ENCODE results near the gene SLC22A8.
"Not testable (repeated sequence)": the region's sequence is repeated elsewhere in the genome, so short reads cannot be mapped to it uniquely, and the experiment has no call there.

The SLC22A8 gene

GRCh38 chr11:62958547-62959421, 56.9 kb downstream of the SLC22A8 start:
- peaks cover 7% of the 10 kb centered on the region for H3K27me3 ChIP-seq (ENCODE audit: control insufficient read depth, insufficient read depth, low read length)
- no peaks in the 10 kb centered on the region for H3K9me3 ChIP-seq (replicated peaks; ENCODE audit: low read length)

GRCh38 chr11:62957147-62957546, 58.5 kb downstream of the SLC22A8 start:
- peaks cover 7% of the 10 kb centered on the region for H3K27me3 ChIP-seq (ENCODE audit: control insufficient read depth, insufficient read depth, low read length)

More at GRCh38 chr11:62958547-62959421, 56.9 kb downstream of the SLC22A8 start:
- no peak overlapping the region for H3K9ac ChIP-seq (ENCODE audit: low read depth, low read length)
- no peak overlapping the region for H3K4me3 ChIP-seq (ENCODE audit: low read length)
- H3K36me3 ChIP-seq (ENCODE audit: insufficient read depth, low read length) = no peaks in the 10 kb centered on the region
- H3K4me1 ChIP-seq (ENCODE audit: control insufficient read depth, insufficient read depth, low read length) = no peaks in the 10 kb centered on the region
- no peak overlapping the region for H3K4me2 ChIP-seq (ENCODE audit: low read length)

GRCh38 chr11:62954478-62954877, 61.2 kb downstream of the SLC22A8 start:
- Histone ChIP-seq H3K4me1 (ENCODE audit: control insufficient read depth, insufficient read depth, low read length) (no peaks in the 10 kb centered on the region), H3K27me3 (ENCODE audit: control insufficient read depth, insufficient read depth, low read length) (peaks cover 7% of the 10 kb centered on the region), H3K4me2 (ENCODE audit: low read length) (no peak overlapping the region), H3K36me3 (ENCODE audit: insufficient read depth, low read length) (no peaks in the 10 kb centered on the region), H3K4me3 (ENCODE audit: low read length) (no peak overlapping the region), H3K9me3 (replicated peaks; ENCODE audit: low read length) (no peaks in the 10 kb centered on the region), H3K9ac (ENCODE audit: low read depth, low read length) (no peak overlapping the region)

More at GRCh38 chr11:62957147-62957546, 58.5 kb downstream of the SLC22A8 start:
- Histone ChIP-seq H3K9me3 (replicated peaks; ENCODE audit: low read length) (no peaks in the 10 kb centered on the region), H3K36me3 (ENCODE audit: insufficient read depth, low read length) (no peaks in the 10 kb centered on the region), H3K9ac (ENCODE audit: low read depth, low read length) (no peak overlapping the region), H3K4me1 (ENCODE audit: control insufficient read depth, insufficient read depth, low read length) (no peaks in the 10 kb centered on the region), H3K4me2 (ENCODE audit: low read length) (no peak overlapping the region), H3K4me3 (ENCODE audit: low read length) (no peak overlapping the region)

GRCh38 chr11:62953811-62954210, 61.8 kb downstream of the SLC22A8 start:
- no peak overlapping the region for H3K9ac ChIP-seq (ENCODE audit: low read depth, low read length)
- H3K4me2 ChIP-seq (ENCODE audit: low read length) = no peak overlapping the region
- no peaks in the 10 kb centered on the region for H3K4me1 ChIP-seq (ENCODE audit: control insufficient read depth, insufficient read depth, low read length)
- H3K9me3 ChIP-seq (replicated peaks; ENCODE audit: low read length) = no peaks in the 10 kb centered on the region
- H3K27me3 ChIP-seq (ENCODE audit: control insufficient read depth, insufficient read depth, low read length) = peaks cover 7% of the 10 kb centered on the region
- no peak overlapping the region for H3K4me3 ChIP-seq (ENCODE audit: low read length)
- H3K36me3 ChIP-seq (ENCODE audit: insufficient read depth, low read length) = no peaks in the 10 kb centered on the region

GRCh38 chr11:62948765-62949320, 66.8 kb downstream of the SLC22A8 start:
- H3K9ac ChIP-seq (ENCODE audit: low read depth, low read length) = no peak overlapping the region
- no peak overlapping the region for H3K4me3 ChIP-seq (ENCODE audit: low read length)
- no peaks in the 10 kb centered on the region for H3K4me1 ChIP-seq (ENCODE audit: control insufficient read depth, insufficient read depth, low read length)
- no peak overlapping the region for H3K4me2 ChIP-seq (ENCODE audit: low read length)
- H3K27me3 ChIP-seq (ENCODE audit: control insufficient read depth, insufficient read depth, low read length) = peaks cover 6% of the 10 kb centered on the region
- no peaks in the 10 kb centered on the region for H3K9me3 ChIP-seq (replicated peaks; ENCODE audit: low read length)
- H3K36me3 ChIP-seq (ENCODE audit: insufficient read depth, low read length) = no peaks in the 10 kb centered on the region

GRCh38 chr11:62945538-62945937, 70.1 kb downstream of the SLC22A8 start:
- H3K27me3 ChIP-seq (ENCODE audit: control insufficient read depth, insufficient read depth, low read length); H3K4me3 ChIP-seq (ENCODE audit: low read length); H3K9ac ChIP-seq (ENCODE audit: low read depth, low read length); H3K4me1 ChIP-seq (ENCODE audit: control insufficient read depth, insufficient read depth, low read length); H3K9me3 ChIP-seq (replicated peaks; ENCODE audit: low read length); H3K4me2 ChIP-seq (ENCODE audit: low read length); H3K36me3 ChIP-seq (ENCODE audit: insufficient read depth, low read length): not testable (repeated sequence)

Data from skeletal muscle satellite cell (primary cell).